ENCODE measurements around the gene LMX1B.

GRCh38 chr9:126641118-126641851 lies 27.6 kb downstream of the LMX1B start:
- TF ChIP-seq CTCF (IDR thresholded peaks at IDR 0.05; ENCODE audit: low read depth, low read length), result no peak
- no peak for TF ChIP-seq MYC (IDR thresholded peaks at IDR 0.05; ENCODE audit: low read depth, low read length)
